GM12874 (cell line): ENCODE measurements around the gene KCNA2.

ENCODE experiments used
- TF ChIP-seq, protein P1 (sequence below): IDR thresholded peaks from 2 replicates; pipeline ENCODE4 v1.5.1; 2011; ENCODE audit warnings: low read depth, mild to moderate bottlenecking, control low read depth, low read length, moderate library complexity; ENCODE audit not compliant: insufficient read depth

The KCNA2 gene

DNA sequence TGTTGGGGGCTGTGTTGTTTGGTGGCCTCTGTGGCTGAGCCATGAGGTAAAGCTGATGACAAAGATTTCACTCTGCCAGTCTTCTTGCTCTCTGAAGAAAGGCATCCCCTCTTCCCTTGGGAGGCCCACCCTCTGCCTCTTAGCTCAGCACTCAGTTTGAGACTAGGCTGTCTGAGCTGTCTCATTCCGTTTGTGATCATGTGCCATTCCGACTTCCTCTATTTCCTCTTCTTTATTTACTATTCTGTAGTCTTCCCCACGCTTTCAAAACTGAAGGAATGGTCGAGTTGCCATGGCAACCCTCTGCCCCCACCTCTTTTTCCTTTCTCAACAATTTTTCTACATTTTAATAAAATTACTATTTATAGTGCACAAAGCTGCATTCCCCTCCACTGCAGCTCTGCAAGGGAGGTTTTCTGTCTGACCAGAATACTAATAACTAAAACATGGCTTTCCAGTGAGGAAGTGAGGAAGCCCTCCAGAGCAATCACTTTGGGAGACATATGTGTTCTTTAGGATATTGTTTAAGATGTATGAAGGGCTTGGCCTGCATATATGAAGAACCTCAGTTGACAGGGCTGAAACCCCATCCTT, 37.8 kb upstream of the KCNA2 start:
- TF ChIP-seq, protein P1, sequence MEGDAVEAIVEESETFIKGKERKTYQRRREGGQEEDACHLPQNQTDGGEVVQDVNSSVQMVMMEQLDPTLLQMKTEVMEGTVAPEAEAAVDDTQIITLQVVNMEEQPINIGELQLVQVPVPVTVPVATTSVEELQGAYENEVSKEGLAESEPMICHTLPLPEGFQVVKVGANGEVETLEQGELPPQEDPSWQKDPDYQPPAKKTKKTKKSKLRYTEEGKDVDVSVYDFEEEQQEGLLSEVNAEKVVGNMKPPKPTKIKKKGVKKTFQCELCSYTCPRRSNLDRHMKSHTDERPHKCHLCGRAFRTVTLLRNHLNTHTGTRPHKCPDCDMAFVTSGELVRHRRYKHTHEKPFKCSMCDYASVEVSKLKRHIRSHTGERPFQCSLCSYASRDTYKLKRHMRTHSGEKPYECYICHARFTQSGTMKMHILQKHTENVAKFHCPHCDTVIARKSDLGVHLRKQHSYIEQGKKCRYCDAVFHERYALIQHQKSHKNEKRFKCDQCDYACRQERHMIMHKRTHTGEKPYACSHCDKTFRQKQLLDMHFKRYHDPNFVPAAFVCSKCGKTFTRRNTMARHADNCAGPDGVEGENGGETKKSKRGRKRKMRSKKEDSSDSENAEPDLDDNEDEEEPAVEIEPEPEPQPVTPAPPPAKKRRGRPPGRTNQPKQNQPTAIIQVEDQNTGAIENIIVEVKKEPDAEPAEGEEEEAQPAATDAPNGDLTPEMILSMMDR: no peak

DNA sequence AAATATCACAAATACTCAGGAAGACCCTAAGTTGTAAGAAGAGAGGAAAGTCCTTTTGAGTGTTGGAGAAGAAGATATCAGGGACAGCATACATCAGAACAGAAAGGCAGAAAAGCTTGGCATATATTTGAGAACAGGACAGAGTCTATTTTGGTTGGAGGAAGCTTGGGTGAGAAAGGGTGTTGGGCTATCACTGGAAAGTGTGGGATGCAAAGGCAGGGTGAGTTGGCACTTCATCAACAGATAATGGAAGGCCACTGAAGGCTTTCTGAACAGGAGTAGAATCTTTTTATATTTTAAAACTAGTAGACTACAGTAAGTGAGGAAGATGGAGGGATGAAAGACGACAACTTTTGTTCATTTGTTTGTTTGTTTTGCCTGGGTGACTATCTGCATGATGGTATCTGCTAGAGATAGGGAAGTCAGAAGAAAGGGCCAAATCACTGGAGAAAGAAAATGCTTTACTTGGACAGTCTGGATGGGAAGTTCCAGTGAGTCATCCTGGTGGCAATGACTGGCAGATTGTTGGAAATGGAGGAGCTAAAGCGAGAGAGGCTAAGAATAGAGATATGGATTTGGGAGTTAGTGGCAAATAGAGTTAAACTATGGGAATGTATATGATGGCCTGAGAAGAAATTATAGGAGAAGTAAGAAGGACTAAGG, 33.7 kb upstream of the KCNA2 start:
- TF ChIP-seq, protein P1: no peak

DNA sequence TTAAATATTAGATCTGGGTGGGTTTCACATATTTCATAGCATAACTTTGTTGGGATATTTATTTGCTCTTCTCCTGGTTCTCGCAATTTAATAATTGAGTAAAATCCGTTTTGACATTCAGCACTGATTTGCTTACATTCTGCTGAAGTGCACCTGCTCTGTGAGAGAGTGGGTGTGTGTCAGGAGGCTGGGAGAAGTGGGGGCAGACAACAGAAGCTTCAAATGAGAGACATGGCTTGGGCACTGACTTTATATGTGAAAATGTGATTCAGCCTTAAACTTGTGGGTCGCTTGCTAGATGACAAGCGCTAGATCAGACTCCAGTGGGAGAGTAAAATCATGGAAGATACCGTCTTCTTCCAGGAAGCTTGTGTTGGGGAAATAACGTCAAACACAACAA, 32.4 kb upstream of the KCNA2 start:
- TF ChIP-seq, protein P1: no peak

DNA sequence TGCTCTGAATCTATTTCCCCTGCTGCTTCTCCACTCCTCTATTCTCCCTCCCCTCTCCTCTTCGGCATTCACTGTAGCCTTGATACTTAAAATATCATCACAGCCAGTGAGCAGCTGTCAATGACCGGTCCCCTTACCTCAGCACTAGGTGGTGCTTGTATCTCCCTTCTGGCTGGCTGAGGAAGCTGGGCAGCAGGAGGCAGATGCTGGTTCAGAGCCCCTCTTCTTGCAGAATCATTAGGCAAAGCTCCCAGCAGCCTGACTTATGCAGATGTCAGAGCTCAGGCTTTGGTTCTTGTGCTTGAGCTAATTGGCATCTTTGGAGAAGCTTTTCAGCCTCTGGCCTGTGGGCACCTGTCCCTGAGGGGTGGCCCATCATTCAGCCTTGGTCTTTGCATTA, 31.9 kb upstream of the KCNA2 start:
- TF ChIP-seq, protein P1: no peak

DNA sequence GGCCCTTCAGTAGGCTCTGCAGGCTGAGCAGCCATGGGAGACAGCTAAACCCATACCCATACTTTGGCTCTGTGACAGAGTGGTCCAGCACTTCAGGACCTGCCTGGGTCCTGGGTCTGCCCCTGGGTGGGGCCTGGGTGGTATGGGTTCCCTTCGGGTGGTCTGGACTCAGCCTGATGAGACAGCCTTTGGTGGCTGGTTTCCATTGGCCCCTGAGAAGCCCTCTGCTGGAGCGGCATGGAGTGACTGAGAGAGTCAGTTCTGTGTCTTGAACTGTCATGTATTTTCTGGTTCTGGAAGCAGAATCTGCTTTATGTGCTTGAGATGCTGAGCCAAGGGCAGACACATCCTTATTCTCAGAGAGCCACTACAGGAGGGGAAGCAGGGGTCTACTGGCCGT, 31.3 kb upstream of the KCNA2 start:
- TF ChIP-seq, protein P1: no peak

DNA sequence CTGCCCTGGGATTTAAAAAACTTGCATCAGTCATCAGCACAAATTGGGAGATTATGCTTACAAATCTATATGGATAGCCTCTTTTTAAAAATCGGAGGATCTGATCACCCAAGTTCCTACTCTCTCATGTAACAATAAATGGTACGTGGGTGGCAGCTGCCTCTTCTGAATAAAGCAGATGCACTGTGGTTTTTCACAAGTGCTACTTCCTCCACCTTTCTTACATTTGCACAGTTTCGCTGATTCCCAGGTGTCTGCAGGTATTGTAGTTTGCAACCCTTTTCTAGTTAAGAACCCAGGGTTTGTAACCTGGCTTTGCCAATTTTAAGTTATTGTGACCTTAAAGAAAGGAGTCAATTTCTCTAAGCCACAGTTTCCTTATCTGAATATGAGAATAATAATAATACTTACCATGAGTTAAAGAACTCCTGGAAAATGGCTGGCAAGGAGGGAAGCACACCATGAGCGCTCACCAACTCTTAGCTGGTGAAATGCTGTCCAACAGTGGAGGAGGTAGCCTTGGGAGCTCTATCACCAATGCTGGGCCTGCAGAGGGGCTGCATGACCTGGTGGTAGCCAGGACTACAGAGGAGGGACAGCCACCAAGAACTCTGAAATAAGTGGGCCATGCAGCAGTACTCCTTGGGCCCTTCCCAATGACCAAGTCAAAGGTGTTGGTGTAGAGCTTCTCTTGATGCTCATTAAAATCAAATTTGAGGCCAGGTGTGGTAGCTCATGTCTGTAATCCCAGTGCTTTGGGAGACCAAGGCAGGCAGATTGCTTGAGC, 30.2 kb upstream of the KCNA2 start:
- TF ChIP-seq, protein P1: no peak

DNA sequence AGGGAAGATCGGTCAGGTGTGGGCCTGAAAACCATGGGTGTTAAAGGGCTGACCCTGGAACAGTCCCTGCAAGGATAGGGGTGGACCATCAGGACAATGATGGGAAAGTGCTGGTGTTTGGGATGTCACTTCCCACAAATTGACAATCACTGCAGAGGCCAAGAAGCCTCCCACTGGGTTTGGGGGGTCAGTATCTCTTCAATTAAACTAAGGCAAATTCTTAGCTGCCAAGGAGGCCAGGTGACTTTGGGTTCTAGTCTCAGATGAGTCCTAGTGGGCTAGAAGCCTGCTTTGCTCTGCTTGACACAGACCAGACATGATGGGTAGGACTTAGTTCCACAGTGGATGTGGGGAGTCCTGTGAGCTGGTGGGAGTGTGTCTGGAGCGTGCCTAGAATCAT, 29.3 kb upstream of the KCNA2 start:
- TF ChIP-seq, protein P1: no peak
